NT2/D1 (cell line): Measurements from ENCODE around the gene SEMA6B.

Experiments used
- SUZ12 ChIP-seq: IDR thresholded peaks from 2 replicates; pipeline ENCODE4 v1.6.1; 2011; ENCODE audit not compliant: insufficient read length, insufficient read depth; ENCODE audit errors: extremely low read depth
- YY1 ChIP-seq: IDR thresholded peaks from 2 replicates; pipeline ENCODE4 v1.6.1; 2011; ENCODE audit not compliant: insufficient read length, insufficient read depth

DNA sequence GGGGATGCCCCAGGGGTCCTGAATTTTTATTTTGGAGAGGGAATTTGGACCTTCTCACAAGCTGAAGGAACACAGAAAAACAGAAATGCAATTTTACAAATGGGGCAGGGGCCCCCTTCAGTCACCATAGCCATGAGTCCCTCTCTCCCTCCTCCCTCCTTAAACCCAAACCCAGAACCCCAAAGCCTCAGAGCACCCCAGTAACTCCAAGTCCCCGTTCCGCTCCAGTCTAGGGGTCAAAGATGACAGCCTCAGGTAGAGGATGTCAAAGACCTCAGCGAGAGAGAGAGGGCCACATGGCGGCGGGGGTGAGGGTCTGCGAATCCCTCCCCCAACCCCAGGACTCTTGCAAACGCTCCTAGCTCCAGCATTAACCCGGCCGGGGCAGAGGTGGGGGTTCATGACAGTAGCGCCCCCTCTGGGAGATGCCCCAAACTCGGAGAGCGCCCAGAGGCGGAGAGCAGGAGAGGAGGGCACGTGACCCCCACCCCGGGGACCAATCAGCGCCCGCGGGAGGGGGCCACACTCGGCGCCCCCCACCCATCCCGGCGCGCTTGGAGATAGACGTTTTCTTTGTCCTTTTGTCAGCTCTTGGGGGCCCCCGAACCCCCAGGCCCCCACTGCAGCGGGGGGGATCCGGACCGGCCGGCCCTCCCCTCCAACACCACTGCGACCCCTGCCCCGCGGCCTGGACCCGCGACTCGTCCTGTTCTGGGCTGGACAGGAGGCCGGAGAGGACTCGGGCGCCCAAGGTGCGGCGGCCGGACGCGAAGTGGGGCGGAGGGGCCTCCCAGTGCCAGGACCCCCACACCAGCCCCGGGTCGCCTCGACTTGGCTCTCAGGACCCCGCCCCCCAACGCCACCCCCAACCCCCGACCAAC, 20.8 kb upstream of the SEMA6B start:
- no peak for TF ChIP-seq SUZ12
- TF ChIP-seq YY1 = no peak
